Measurements from ENCODE around the gene CARD6. TPM values are rescaled to one million over a fixed set of nuclear protein-coding genes. Genes with fewer than 3 reads are reported as not detected.
A peak's percentile ranks its signal among the peaks of the same experiment; 100 is the strongest.
"Not testable (repeated sequence)": the region's sequence is repeated elsewhere in the genome, so short reads cannot be mapped to it uniquely, and the experiment has no call there.

The CARD6 gene
- total RNA-seq, 2 experiments from 2014 or later, result 1.3 to 1.4 TPM

DNA sequence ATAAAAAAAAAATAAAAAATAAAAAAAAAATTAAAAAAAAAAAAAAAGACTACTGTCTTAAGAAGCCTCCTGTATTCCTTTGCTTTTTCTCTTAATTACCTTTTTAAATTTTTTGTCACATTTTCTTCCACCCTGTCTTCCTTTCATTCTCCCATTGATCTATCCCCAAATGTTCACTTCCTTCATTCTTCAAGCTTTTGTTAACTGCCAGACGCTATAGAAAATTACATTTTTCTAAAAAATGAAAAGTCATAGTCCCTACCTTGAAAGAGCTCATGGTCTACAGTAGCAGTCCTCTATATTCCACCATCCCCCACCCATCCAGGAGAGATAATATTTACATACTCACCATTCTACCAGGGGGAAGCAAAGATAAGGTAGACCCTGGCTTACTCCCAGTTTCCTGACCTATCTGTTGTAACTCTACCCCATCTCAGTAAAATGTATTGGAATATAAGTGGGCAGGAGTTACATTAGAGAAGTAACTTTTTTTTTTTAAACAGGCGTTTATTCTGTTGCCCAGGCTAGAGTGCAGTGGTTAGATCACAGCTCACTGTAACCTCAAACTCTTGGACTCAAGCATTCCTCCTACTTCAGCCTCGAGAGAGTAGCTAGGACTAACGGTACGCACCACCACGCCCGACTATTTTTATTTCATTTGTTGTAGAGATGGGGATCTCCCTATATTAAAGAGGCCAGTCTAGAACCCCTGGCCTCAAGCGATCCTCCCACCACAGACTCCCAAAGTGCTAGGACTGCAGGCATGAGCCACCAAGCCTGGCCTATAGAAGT is 39.2 kb upstream of the CARD6 start:
- CTCF ChIA-PET, result interaction anchor here (0.7 kb wide), 1 partner anchor 13 kb away, joined by 4 read pairs; no protein-coding TSS in a partner anchor
- Mint-ChIP-seq H3K36me3 (ENCODE audit: low read depth) (peaks cover 2% of the 10 kb centered on the region), H3K4me1 (ENCODE audit: low read depth) (peaks cover 5% of the 10 kb centered on the region), H3K9me3 (no peaks in the 10 kb centered on the region), H3K4me3 (no peak overlapping the region), H3K27ac (no peak overlapping the region), H3K27me3 (ENCODE audit: low read depth) (peaks cover 2% of the 10 kb centered on the region)
- intact Hi-C loops (cut with micrococcal nuclease), result no loop called here
- no peak for DNase-seq

DNA sequence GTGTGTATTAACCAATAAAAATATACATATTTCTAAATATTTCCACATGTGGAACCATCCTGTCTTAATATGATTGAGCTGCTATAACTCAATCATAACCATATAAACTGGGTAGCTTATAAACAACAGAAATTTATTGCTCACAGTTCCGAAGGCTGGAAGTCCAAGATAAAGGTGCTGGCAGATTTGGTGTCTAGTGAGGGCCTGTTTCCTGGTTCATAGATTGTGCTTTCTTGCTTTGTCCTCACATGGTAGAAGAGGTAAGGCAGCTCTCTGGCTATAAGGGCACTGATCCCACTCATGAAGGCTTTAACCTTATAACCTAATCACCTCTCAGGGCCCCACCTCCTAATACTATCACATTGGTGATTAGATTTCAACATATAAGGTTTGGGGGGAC is 29.0 kb upstream of the CARD6 start:
- H3K4me3 Mint-ChIP-seq, result no peak overlapping the region
- no peak overlapping the region for H3K27ac Mint-ChIP-seq
- H3K9me3 Mint-ChIP-seq, result no peaks in the 10 kb centered on the region
- no peaks in the 10 kb centered on the region for H3K27me3 Mint-ChIP-seq (ENCODE audit: low read depth)
- no peaks in the 10 kb centered on the region for H3K36me3 Mint-ChIP-seq (ENCODE audit: low read depth)
- CTCF ChIA-PET, result interaction anchor here (0.6 kb wide), 1 partner anchor 86 kb away, joined by 3 read pairs; no protein-coding TSS in a partner anchor
- DNase-seq, result no peak
- intact Hi-C loops (cut with micrococcal nuclease), result no loop called here
- H3K4me1 Mint-ChIP-seq (ENCODE audit: low read depth), result peaks cover 7% of the 10 kb centered on the region

DNA sequence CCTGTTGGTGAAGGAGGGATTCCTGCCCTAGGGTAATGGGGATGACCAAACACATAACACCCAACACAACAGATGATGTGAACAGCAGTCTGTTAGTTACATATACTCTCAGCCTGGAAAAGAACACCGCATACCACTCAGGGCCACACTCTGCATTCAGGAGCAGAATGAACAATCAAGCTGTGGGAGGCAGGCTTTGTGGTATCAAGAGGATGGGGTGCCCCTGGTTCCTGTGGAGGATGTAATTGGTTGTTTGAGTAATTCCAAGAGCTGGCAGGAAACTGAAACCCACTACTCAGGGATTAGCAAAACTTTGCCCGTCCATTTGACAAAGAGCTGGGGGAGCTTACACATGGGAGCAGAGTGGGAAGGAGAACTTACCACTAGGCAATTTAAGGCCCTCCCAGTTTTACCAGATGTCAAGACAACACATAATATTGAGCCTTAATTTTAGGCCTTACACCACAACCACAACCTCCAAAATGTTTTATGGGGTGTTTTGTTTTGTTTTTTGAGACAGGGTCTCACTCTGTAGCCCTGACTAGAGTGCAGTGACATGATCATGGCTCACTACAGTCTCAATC is 27.4 kb upstream of the CARD6 start:
- Mint-ChIP-seq H3K4me3 (no peak overlapping the region), H3K27ac (peak overlapping the region; percentile 35)
- DNase-seq, result peak; percentile 50

GRCh38 chr5:40823459-40823858 is 17.7 kb upstream of the CARD6 start:
- Mint-ChIP-seq H3K27ac (no peak overlapping the region), H3K4me1 (ENCODE audit: low read depth) (peaks cover 6% of the 10 kb centered on the region), H3K9me3 (no peaks in the 10 kb centered on the region), H3K36me3 (ENCODE audit: low read depth) (peaks cover 19% of the 10 kb centered on the region), H3K4me3 (no peak overlapping the region), H3K27me3 (ENCODE audit: low read depth) (no peaks in the 10 kb centered on the region)
- intact Hi-C loops (cut with micrococcal nuclease), result no loop called here
- DNase-seq, result no peak
- CTCF ChIA-PET, result no interaction called here

More for the DNA sequence above, 27.4 kb upstream of the CARD6 start:
- H3K36me3 Mint-ChIP-seq (ENCODE audit: low read depth), result no peaks in the 10 kb centered on the region
- peaks cover 7% of the 10 kb centered on the region for H3K4me1 Mint-ChIP-seq (ENCODE audit: low read depth)
- no peaks in the 10 kb centered on the region for H3K9me3 Mint-ChIP-seq
- CTCF ChIA-PET, result interaction anchor here (0.5 to 1.2 kb wide), 2 partner anchors 15 to 20 kb away, joined by 3 read pairs; partner anchors contain the start of gene PRKAA1
- H3K27me3 Mint-ChIP-seq (ENCODE audit: low read depth), result no peaks in the 10 kb centered on the region
- intact Hi-C loops (cut with micrococcal nuclease), result loop anchor here (1.0 kb wide), 1 partner anchor 19 kb away; no protein-coding TSS in a partner anchor

GRCh38 chr5:40825461-40826043 is 15.6 kb upstream of the CARD6 start:
- CTCF ChIA-PET, result not testable (repeated sequence)
- Mint-ChIP-seq H3K36me3 (ENCODE audit: low read depth) (peaks cover 39% of the 10 kb centered on the region), H3K4me1 (ENCODE audit: low read depth) (peaks cover 23% of the 10 kb centered on the region)

DNA sequence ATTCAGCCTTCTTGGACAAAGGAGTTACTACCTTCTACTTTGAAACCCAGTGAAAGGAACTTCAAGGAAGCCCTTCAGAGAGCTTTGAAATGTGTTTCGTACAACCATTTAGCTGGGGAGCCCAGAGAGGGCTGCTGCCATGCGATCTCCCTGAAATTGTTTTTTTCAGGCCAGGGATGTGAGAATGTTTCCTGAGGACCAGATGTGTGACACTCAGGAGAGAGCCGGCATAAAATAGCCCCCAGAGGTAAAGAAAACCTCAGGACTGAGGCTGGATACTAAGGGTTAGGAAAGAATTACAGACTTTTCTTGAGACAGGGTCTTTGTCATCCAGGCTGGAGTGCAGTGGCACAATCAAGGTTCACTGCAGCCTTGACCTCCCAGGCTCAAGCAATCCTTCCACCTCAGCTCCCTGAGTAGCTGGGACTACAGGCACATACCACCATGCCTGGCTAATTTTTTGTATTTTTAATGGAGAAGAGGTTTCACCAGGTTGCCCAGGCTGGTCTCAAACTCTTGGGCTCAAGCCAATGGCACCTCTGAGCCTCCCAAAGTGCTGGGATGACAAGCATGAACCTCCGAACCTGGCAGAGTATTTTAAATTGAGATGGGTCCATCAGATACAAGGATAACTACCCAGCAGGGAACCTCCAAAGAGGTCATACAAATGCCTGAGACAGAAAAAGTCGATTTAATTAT is 14.5 kb upstream of the CARD6 start:
- Mint-ChIP-seq H3K27ac (no peak overlapping the region), H3K27me3 (ENCODE audit: low read depth) (no peaks in the 10 kb centered on the region), H3K36me3 (ENCODE audit: low read depth) (peaks cover 49% of the 10 kb centered on the region), H3K4me3 (no peak overlapping the region), H3K9me3 (no peaks in the 10 kb centered on the region), H3K4me1 (ENCODE audit: low read depth) (peaks cover 34% of the 10 kb centered on the region)
- intact Hi-C loops (cut with micrococcal nuclease), result no loop called here
- no peak for DNase-seq
- CTCF ChIA-PET, result no interaction called here

More at GRCh38 chr5:40825461-40826043, 15.6 kb upstream of the CARD6 start:
- H3K4me3 Mint-ChIP-seq; DNase-seq; H3K9me3 Mint-ChIP-seq; H3K27me3 Mint-ChIP-seq (ENCODE audit: low read depth); intact Hi-C loops (cut with micrococcal nuclease): not testable (repeated sequence)
- H3K27ac Mint-ChIP-seq, result peak overlapping the region; percentile 22

DNA sequence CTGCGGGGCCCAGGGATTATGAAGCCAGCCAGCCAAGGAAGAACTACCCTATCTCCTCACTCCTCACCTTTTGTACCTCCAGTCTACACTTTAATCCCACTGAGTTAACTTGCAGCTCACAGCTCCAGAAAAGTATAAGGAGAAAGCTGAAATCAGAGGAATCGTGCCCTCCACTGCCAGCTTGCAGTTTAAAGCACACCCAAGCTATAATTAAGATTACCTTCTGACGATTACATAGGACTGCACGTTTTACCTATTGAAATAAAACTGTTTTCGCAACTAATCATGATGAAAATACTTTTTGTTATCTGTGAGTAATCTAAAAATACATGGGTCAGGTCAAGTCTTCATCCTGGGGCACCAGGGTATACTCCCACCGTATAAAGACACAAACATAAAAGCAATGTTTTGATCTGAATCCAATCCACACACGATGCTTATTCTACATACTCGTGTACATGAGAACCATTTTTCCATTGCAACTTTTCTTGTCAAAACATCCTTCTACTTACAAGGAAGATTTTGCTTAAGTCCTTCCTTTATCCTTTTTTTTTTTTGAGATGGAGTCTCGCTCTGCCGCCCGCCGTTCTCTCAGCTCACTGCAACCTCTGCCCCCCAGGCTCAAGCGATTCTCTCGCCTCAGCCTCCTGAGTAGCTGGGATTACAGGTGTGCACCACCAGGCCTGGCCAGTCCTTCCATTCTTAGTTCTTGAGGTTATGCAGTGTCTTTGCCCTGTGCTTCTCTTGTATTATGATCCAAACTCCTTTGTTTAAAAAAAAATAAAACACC is 13.8 kb upstream of the CARD6 start:
- Mint-ChIP-seq H3K36me3 (ENCODE audit: low read depth) (peaks cover 56% of the 10 kb centered on the region), H3K4me3 (no peak overlapping the region), H3K27ac (peak overlapping the region; percentile 36), H3K27me3 (ENCODE audit: low read depth) (no peaks in the 10 kb centered on the region), H3K9me3 (no peaks in the 10 kb centered on the region), H3K4me1 (ENCODE audit: low read depth) (peaks cover 41% of the 10 kb centered on the region)
- intact Hi-C loops (cut with micrococcal nuclease), result no loop called here
- no peak for DNase-seq
- CTCF ChIA-PET, result no interaction called here

- no peak for DNase-seq
- H3K9me3 Mint-ChIP-seq, result no peaks in the 10 kb centered on the region
- peaks cover 48% of the 10 kb centered on the region for H3K4me1 Mint-ChIP-seq (ENCODE audit: low read depth)
- H3K27ac Mint-ChIP-seq, result no peak overlapping the region
- no peak overlapping the region for H3K4me3 Mint-ChIP-seq
- no peaks in the 10 kb centered on the region for H3K27me3 Mint-ChIP-seq (ENCODE audit: low read depth)
- H3K36me3 Mint-ChIP-seq (ENCODE audit: low read depth), result peaks cover 64% of the 10 kb centered on the region
- CTCF ChIA-PET, result no interaction called here
- intact Hi-C loops (cut with micrococcal nuclease), result no loop called here
These were observed 13.0 kb upstream of the CARD6 start for GRCh38 chr5:40828021-40828631.

DNA sequence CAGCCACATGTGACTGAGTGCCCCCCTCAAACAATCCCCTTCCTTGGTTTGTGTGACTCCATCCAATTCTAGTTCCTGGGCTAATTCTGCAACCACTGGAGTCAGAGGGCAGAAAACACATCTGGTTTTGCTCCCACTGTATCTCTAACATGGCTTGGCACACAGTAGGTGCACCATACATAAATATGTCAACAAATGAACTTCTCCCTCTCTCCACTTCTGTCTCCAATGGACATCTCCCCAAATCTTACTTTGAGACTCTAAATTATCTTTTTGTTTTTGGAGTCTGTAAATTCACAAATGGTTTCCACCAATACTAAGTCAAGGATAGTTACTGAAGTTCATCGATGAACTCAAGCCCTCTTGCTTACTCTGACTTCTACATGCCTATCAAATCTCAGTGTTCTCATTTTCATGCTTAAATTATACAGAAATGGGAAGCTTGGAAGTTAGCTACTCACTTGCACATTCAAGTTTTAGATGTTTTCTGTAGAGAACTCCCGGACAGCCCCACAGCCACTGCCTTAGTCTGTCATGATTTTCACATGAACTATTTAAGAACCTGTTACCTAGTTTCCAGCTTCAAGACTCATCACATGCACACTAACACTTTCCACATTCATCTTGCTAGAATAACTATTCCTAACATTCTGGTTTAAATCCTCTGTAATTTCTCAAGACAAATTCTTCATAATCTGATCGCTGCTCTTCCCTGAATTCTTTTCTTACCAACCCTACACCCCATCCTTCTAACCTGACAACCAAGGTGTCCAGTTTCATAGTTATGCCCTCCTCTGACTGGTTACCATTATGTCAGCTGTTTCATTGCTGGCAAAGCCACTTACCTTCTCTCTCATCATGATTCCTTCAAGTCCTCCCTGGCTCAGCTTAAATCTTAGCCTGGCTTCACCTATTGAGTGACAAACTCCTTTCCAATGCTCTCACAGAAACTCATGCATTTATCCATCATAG is 12.2 kb upstream of the CARD6 start:
- H3K4me1 Mint-ChIP-seq (ENCODE audit: low read depth), result peaks cover 57% of the 10 kb centered on the region
- peak overlapping the region; percentile 2 for H3K4me3 Mint-ChIP-seq
- CTCF ChIA-PET, result no interaction called here
- H3K27me3 Mint-ChIP-seq (ENCODE audit: low read depth), result no peaks in the 10 kb centered on the region
- intact Hi-C loops (cut with micrococcal nuclease), result no loop called here
- no peak for DNase-seq
- peaks cover 72% of the 10 kb centered on the region for H3K36me3 Mint-ChIP-seq (ENCODE audit: low read depth)
- peak overlapping the region; percentile 68 for H3K27ac Mint-ChIP-seq
- H3K9me3 Mint-ChIP-seq, result no peaks in the 10 kb centered on the region

DNA sequence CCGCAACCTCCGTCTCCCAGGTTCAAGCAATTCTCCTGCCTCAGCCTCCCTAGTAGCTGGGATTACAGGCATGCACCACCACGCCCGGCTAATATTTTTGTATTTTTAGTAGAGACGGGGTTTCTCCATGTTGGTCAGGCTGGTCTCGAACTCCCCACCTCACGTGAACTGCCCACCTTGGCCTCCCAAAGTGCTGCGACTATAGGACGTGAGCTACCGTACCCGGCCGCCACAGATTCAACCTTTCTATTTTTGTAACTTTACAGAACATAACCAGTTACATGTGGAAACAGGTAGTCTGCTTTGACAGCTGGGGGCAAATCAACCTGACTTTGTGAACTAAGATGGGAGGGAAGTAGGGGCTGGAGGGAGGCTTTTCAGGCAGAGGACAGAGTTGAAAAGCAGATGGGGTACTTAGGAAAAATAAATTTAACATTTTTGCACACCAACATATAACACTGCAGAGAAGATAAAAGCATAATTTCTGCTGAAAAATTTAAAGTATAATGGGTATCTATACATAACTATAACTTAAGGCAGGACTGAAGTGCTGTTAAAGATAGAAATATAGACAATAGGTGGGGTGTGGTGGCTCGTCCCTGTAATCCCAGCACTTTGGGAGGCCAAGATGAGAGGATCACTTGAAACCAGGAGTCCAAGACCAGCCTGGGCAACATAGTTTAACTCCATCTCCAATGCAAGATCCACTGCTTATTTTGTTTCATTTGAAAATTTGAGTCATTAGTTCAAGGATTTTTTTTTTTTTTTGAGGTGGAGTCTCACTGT is 11.2 kb upstream of the CARD6 start:
- H3K27ac Mint-ChIP-seq, result peak overlapping the region; percentile 50
- peaks cover 82% of the 10 kb centered on the region for H3K36me3 Mint-ChIP-seq (ENCODE audit: low read depth)
- H3K4me3 Mint-ChIP-seq, result no peak overlapping the region
- no peaks in the 10 kb centered on the region for H3K9me3 Mint-ChIP-seq
- no peaks in the 10 kb centered on the region for H3K27me3 Mint-ChIP-seq (ENCODE audit: low read depth)
- peaks cover 61% of the 10 kb centered on the region for H3K4me1 Mint-ChIP-seq (ENCODE audit: low read depth)
- CTCF ChIA-PET, result interaction anchor here (1.2 kb wide), 1 partner anchor 24 kb away, joined by 3 read pairs; no protein-coding TSS in a partner anchor
- DNase-seq, result no peak
- intact Hi-C loops (cut with micrococcal nuclease), result loop anchor here (5.0 to 10.0 kb wide), 4 partner anchors 338 to 1628 kb away; partner anchors contain the start of gene OXCT1

All from activated naive CD4-positive, alpha-beta T cell treated with anti-CD3 and anti-CD28 coated beads for 36 hours (primary cell).